PFSK-1 (cell line): ENCODE results near the gene CPA5.

Experiments used
- FOXP2 ChIP-seq: optimal IDR thresholded peaks from 2 replicates; pipeline ENCODE3; 2011; ENCODE audit warnings: borderline replicate concordance, control low read depth, inconsistent platforms; ENCODE audit not compliant: insufficient read depth; ENCODE audit errors: extremely low read length, extremely low read depth
- POLR2AphosphoS5 ChIP-seq: IDR thresholded peaks from 2 replicates; pipeline ENCODE4 v1.6.1; 2012; ENCODE audit warnings: low read depth, mild to moderate bottlenecking, control low read depth, low read length, moderate library complexity
- SIN3A ChIP-seq: IDR thresholded peaks from 2 replicates; pipeline ENCODE4 v1.6.1; 2012; ENCODE audit warnings: mild to moderate bottlenecking, low read length, moderate library complexity, borderline replicate concordance; ENCODE audit not compliant: insufficient read depth
- TAF1 ChIP-seq: IDR thresholded peaks from 2 replicates; pipeline ENCODE4 v1.6.1; 2012; ENCODE audit warnings: low read length, control low read depth, borderline replicate concordance; ENCODE audit not compliant: insufficient read depth
- TF ChIP-seq, protein P1 (sequence below), 2 experiments: IDR thresholded peaks; 2 replicates each; pipeline versions ENCODE4 v1.6.1 to v1.8.0; 2011 to 2012; ENCODE audit warnings: low read depth in 2 of 2, low read length in 2 of 2, control low read depth in 1 of 2, inconsistent platforms in 1 of 2, mild to moderate bottlenecking in 1 of 2, moderate library complexity in 1 of 2; ENCODE audit not compliant: insufficient read depth in 1 of 2

CPA5 gene

DNA sequence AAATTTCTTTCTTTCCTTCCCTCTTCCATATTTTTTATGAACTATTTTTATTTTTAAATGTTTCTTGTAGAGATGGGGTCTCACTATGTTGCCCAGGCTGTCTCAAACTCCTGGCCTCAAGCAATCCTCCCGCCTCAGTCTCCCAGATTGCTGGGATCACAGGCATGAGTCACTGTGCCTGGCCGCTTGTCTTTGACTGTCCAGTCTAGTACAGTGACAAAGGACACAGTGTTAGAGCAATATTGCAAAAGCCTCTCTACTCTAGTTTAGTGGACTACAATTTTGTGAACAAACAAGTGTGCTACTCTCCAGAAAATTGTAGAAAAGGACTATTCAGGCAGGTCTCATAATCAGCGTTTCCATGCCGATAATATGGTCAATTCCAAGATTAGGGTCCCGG, 40.6 kb upstream of the CPA5 start:
- TF ChIP-seq SIN3A = no peak
- no peak for TF ChIP-seq FOXP2
- TF ChIP-seq POLR2AphosphoS5 = no peak
- TF ChIP-seq, protein P1, sequence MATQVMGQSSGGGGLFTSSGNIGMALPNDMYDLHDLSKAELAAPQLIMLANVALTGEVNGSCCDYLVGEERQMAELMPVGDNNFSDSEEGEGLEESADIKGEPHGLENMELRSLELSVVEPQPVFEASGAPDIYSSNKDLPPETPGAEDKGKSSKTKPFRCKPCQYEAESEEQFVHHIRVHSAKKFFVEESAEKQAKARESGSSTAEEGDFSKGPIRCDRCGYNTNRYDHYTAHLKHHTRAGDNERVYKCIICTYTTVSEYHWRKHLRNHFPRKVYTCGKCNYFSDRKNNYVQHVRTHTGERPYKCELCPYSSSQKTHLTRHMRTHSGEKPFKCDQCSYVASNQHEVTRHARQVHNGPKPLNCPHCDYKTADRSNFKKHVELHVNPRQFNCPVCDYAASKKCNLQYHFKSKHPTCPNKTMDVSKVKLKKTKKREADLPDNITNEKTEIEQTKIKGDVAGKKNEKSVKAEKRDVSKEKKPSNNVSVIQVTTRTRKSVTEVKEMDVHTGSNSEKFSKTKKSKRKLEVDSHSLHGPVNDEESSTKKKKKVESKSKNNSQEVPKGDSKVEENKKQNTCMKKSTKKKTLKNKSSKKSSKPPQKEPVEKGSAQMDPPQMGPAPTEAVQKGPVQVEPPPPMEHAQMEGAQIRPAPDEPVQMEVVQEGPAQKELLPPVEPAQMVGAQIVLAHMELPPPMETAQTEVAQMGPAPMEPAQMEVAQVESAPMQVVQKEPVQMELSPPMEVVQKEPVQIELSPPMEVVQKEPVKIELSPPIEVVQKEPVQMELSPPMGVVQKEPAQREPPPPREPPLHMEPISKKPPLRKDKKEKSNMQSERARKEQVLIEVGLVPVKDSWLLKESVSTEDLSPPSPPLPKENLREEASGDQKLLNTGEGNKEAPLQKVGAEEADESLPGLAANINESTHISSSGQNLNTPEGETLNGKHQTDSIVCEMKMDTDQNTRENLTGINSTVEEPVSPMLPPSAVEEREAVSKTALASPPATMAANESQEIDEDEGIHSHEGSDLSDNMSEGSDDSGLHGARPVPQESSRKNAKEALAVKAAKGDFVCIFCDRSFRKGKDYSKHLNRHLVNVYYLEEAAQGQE (IDR thresholded peaks at IDR 0.05; ENCODE audit: insufficient read depth in 1 of 2, low read depth in 2 of 2, low read length in 2 of 2) = no peak
- TF ChIP-seq TAF1 = no peak

DNA sequence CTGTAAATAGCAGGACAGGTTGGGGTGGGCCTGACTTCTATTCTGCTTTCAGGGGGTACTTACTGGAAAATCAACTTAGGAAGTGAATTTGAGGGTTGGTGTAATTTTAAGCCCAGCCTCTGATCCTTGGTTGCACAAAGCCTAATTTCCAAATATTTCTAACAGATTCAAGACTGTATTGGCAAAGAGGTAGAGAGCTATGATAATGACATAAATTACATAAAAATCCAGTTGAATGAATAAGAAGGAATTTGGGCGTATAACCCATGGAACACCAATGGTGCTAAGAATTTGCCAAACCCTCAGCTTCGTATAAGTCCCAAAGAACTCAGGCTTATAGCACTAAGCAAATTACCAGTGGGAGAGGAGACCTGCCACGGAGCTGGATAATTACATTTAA, 39.7 kb upstream of the CPA5 start:
- TF ChIP-seq, protein P1 (IDR thresholded peaks at IDR 0.05; ENCODE audit: insufficient read depth in 1 of 2, low read depth in 2 of 2, low read length in 2 of 2) = no peak
- TF ChIP-seq TAF1 (no peak), FOXP2 (no peak), SIN3A (no peak), POLR2AphosphoS5 (no peak)

DNA sequence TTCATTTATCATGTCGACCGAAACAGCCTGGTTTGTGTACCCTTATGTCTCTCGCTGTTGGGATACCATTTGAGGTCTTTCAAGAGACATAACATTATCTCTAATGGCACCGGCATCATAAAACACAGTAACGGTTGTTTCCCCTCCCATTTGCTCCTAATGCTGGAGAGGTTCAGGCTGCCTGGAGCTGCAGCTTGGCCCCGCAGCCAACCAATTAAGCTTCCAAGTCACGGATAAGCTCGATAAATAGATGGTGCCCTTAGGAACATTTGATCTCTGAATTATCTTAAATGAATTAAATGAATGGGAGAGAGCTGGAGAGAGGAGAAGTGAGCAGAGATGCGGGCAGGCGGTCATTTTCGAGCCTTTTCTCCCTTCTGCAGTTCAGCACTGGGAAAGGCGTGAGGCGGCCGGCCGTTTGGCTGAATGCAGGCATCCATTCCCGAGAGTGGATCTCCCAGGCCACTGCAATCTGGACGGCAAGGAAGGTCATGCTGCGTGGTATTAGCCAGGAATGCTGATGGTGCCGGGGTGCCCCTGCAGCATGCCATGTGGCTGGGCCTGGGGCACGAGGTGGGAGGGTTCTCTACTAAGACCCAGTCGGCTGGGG, 39.1 kb upstream of the CPA5 start:
- no peak for TF ChIP-seq SIN3A

DNA sequence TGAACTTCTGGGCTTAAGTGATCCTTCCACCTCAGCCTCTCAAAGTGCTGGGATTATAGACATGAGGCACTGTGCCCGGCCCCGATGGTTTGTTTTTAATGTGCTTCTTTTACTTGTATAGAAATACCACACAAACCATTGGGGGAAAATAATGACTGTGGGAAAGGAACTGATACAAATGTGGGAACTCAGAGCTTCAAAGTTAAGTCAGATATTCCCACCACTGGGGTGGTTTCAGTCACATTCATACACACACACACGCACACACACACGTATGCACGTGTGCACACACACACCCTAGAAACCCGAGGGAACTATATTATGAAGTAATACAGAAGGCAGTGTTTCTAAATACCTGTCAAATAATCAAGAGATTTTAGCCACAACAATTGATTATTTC, 34.6 kb upstream of the CPA5 start:
- TF ChIP-seq POLR2AphosphoS5 (no peak), FOXP2 (no peak), SIN3A (no peak), TAF1 (no peak)
- TF ChIP-seq, protein P1 (IDR thresholded peaks at IDR 0.05; ENCODE audit: insufficient read depth in 1 of 2, low read depth in 2 of 2, low read length in 2 of 2) = no peak

DNA sequence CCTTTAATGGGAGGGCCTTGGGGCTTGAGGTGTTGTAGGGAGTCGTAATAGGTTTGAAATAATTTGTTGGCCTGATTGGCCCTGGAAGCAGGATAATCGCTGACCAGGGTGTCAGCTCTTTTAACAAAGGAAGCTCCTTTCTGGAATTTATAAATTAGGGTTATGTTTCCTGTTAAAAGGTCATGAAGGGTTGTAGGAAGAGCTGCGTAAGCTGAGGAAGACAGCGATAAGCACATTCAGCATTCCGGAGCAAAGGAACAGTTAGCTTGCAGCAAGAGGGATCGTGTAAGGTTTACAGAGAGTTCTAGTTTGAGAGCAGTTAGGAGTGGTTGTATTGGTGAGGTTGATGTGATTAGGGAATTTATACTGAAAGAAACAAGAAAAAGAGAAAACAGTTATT, 30.3 kb upstream of the CPA5 start:
- TF ChIP-seq, protein P1 (IDR thresholded peaks at IDR 0.05; ENCODE audit: insufficient read depth in 1 of 2, low read depth in 2 of 2, low read length in 2 of 2) = no peak; a peak in 1 of 4 replicates
